ENCODE results near the gene IL4R. TPM values are rescaled to one million over a fixed set of nuclear protein-coding genes. Genes with fewer than 3 reads are reported as not detected.

Gene IL4R
- total RNA-seq, 1 experiment from 2014 or later, result 28.9 TPM

GRCh38 chr16:27374221-27374803 is 60.5 kb downstream of the IL4R start:
- ATAC-seq (no peak), DNase-seq (ENCODE audit: low read depth, low spot score) (no peak)
- ChIA-PET POLR2A (no interaction called here), CTCF (no interaction called here)
- Histone ChIP-seq H3K9me3 (ENCODE audit: control insufficient read depth, insufficient read depth, low read depth, low read length) (no peaks in the 10 kb centered on the region), H3K4me1 (ENCODE audit: control insufficient read depth, insufficient read depth, low read length) (no peaks in the 10 kb centered on the region), H3K36me3 (ENCODE audit: control insufficient read depth, insufficient read depth, low read length) (no peaks in the 10 kb centered on the region), H3K4me3 (ENCODE audit: low read depth in 2 of 2, low read length in 2 of 2) (no peak overlapping the region), H3K27me3 (ENCODE audit: control insufficient read depth, insufficient read depth, low read length) (no peaks in the 10 kb centered on the region), H3K27ac (ENCODE audit: low read length) (no peak overlapping the region)
- intact Hi-C loops (cut with micrococcal nuclease; ENCODE audit: unreplicated experiment), result no loop called here
- in situ Hi-C loops (cut with HindIII; ENCODE audit: low pct_unique_long_range_greater_than_20kb, low sequenced_read_pairs), result no loop called here
- BruUV-seq (replicated peaks), result no TSS peak
- TF ChIP-seq TCF7L2 (IDR thresholded peaks at IDR 0.05; ENCODE audit: low read depth, low read length), result no peak

GRCh38 chr16:27374804-27375425 is 61.1 kb downstream of the IL4R start:
- TF ChIP-seq, protein P1, sequence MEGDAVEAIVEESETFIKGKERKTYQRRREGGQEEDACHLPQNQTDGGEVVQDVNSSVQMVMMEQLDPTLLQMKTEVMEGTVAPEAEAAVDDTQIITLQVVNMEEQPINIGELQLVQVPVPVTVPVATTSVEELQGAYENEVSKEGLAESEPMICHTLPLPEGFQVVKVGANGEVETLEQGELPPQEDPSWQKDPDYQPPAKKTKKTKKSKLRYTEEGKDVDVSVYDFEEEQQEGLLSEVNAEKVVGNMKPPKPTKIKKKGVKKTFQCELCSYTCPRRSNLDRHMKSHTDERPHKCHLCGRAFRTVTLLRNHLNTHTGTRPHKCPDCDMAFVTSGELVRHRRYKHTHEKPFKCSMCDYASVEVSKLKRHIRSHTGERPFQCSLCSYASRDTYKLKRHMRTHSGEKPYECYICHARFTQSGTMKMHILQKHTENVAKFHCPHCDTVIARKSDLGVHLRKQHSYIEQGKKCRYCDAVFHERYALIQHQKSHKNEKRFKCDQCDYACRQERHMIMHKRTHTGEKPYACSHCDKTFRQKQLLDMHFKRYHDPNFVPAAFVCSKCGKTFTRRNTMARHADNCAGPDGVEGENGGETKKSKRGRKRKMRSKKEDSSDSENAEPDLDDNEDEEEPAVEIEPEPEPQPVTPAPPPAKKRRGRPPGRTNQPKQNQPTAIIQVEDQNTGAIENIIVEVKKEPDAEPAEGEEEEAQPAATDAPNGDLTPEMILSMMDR (IDR thresholded peaks at IDR 0.05), result peak; percentile 66
- TF ChIP-seq TCF7L2 (IDR thresholded peaks at IDR 0.05; ENCODE audit: low read depth, low read length), result no peak
- no peak for TF ChIP-seq POLR2AphosphoS5 (IDR thresholded peaks at IDR 0.05; ENCODE audit: low read depth, low read length)
- no TSS peak for BruUV-seq (replicated peaks)
- Histone ChIP-seq H3K4me3 (ENCODE audit: low read depth in 2 of 2, low read length in 2 of 2) (no peak overlapping the region), H3K4me1 (ENCODE audit: control insufficient read depth, insufficient read depth, low read length) (no peaks in the 10 kb centered on the region), H3K9me3 (ENCODE audit: control insufficient read depth, insufficient read depth, low read depth, low read length) (no peaks in the 10 kb centered on the region), H3K36me3 (ENCODE audit: control insufficient read depth, insufficient read depth, low read length) (no peaks in the 10 kb centered on the region), H3K27me3 (ENCODE audit: control insufficient read depth, insufficient read depth, low read length) (no peaks in the 10 kb centered on the region), H3K27ac (ENCODE audit: low read length) (no peak overlapping the region)
- ChIA-PET POLR2A (no interaction called here), CTCF (no interaction called here)
- ATAC-seq, result peak; percentile 82
- DNase-seq (ENCODE audit: low read depth, low spot score), result no peak
- in situ Hi-C loops (cut with HindIII; ENCODE audit: low pct_unique_long_range_greater_than_20kb, low sequenced_read_pairs), result no loop called here
- intact Hi-C loops (cut with micrococcal nuclease; ENCODE audit: unreplicated experiment), result no loop called here

DNA sequence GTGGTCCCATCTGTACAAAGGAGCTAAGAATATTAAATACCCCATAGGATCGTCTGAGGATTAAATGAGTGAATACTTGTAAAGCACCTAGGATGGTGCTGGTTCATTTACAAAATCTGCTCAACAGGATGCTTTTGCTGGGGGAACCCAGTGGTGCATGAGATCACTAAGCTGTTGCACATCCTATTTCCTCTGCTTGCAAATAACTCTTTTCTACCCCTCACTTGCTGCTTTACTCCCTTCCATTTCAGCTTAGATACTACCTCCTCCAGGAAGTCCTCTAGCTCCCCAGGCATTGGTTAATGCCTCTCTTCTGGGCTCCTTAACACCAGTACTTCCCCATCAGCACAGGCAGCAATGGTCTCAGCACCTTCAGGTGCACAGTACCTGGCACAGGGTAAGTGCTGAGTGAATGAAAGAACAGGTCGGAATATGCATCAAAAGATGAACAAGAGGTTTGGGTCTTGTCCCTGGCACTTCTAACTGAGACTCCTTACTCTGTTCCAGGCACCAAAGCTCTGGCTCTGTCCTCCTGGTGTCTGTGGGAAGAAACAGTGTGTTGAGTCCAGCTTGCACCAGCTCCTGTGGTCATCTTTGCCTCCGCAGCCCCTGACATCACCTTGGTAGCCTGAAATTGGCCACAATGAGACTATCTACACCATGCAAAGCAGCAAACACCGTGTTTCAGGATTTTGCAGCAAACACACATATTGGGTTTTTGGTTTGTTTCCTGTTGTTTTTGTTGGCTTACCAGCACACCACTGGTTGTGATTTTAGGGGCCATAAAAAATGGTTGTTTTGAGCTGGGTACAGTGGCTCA is 64.1 kb downstream of the IL4R start:
- no peaks in the 10 kb centered on the region for H3K27me3 ChIP-seq (ENCODE audit: control insufficient read depth, insufficient read depth, low read length)
- no peak for DNase-seq (ENCODE audit: low read depth, low spot score)
- no peak overlapping the region for H3K27ac ChIP-seq (ENCODE audit: low read length)
- in situ Hi-C loops (cut with HindIII; ENCODE audit: low pct_unique_long_range_greater_than_20kb, low sequenced_read_pairs) (no loop called here), intact Hi-C loops (cut with micrococcal nuclease; ENCODE audit: unreplicated experiment) (no loop called here)
- H3K4me1 ChIP-seq (ENCODE audit: control insufficient read depth, insufficient read depth, low read length), result no peaks in the 10 kb centered on the region
- BruUV-seq (replicated peaks), result no TSS peak
- H3K4me3 ChIP-seq (ENCODE audit: low read depth in 2 of 2, low read length in 2 of 2), result no peak overlapping the region
- TF ChIP-seq TCF7L2 (IDR thresholded peaks at IDR 0.05; ENCODE audit: low read depth, low read length) (no peak), SIN3A (IDR thresholded peaks at IDR 0.05; ENCODE audit: borderline replicate concordance, insufficient read depth, low read depth, low read length) (no peak), POLR2AphosphoS5 (IDR thresholded peaks at IDR 0.05; ENCODE audit: low read depth, low read length) (no peak)
- TF ChIP-seq, protein P1 (IDR thresholded peaks at IDR 0.05), result no peak
- TF ChIP-seq, protein P2, sequence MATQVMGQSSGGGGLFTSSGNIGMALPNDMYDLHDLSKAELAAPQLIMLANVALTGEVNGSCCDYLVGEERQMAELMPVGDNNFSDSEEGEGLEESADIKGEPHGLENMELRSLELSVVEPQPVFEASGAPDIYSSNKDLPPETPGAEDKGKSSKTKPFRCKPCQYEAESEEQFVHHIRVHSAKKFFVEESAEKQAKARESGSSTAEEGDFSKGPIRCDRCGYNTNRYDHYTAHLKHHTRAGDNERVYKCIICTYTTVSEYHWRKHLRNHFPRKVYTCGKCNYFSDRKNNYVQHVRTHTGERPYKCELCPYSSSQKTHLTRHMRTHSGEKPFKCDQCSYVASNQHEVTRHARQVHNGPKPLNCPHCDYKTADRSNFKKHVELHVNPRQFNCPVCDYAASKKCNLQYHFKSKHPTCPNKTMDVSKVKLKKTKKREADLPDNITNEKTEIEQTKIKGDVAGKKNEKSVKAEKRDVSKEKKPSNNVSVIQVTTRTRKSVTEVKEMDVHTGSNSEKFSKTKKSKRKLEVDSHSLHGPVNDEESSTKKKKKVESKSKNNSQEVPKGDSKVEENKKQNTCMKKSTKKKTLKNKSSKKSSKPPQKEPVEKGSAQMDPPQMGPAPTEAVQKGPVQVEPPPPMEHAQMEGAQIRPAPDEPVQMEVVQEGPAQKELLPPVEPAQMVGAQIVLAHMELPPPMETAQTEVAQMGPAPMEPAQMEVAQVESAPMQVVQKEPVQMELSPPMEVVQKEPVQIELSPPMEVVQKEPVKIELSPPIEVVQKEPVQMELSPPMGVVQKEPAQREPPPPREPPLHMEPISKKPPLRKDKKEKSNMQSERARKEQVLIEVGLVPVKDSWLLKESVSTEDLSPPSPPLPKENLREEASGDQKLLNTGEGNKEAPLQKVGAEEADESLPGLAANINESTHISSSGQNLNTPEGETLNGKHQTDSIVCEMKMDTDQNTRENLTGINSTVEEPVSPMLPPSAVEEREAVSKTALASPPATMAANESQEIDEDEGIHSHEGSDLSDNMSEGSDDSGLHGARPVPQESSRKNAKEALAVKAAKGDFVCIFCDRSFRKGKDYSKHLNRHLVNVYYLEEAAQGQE (IDR thresholded peaks at IDR 0.05; ENCODE audit: insufficient read depth in 1 of 2, low read depth in 2 of 2, low read length in 1 of 2), result no peak
- H3K36me3 ChIP-seq (ENCODE audit: control insufficient read depth, insufficient read depth, low read length), result no peaks in the 10 kb centered on the region
- ChIA-PET CTCF (no interaction called here), POLR2A (interaction anchor here (0.6 kb wide), 1 partner anchor 1253 kb away, joined by 5 read pairs; no protein-coding TSS in a partner anchor)
- no peak for ATAC-seq
- no peaks in the 10 kb centered on the region for H3K9me3 ChIP-seq (ENCODE audit: control insufficient read depth, insufficient read depth, low read depth, low read length)

All from Panc1 (cell line).